Duodenal mucosa (tissue), 2 donors: ENCODE data around the gene COTL1.
A peak's percentile ranks its signal among the peaks of the same experiment; 100 is the strongest.
"Not testable (repeated sequence)": the region's sequence is repeated elsewhere in the genome, so short reads cannot be mapped to it uniquely, and the experiment has no call there.

Experiments
- H3K27ac ChIP-seq: one replicate; pipeline ENCODE4 v1.7.0; 2013; ENCODE audit warnings: low read depth, low read length
- H3K27me3 ChIP-seq, 2 donors: one replicate each; pipeline ENCODE4 v1.7.0; 2013; ENCODE audit warnings: low read length in 2 of 2, control low read depth in 1 of 2; ENCODE audit not compliant: insufficient read depth in 2 of 2, control insufficient read depth in 1 of 2
- H3K36me3 ChIP-seq, 2 donors: one replicate each; pipeline ENCODE4 v1.7.0; 2013; ENCODE audit warnings: low read length in 2 of 2, control low read depth in 1 of 2; ENCODE audit not compliant: insufficient read depth in 2 of 2, control insufficient read depth in 1 of 2
- H3K4me1 ChIP-seq, 2 donors: one replicate each; pipeline ENCODE4 v1.7.0; 2013; ENCODE audit warnings: low read length in 2 of 2, control low read depth in 1 of 2; ENCODE audit not compliant: insufficient read depth in 2 of 2, control insufficient read depth in 1 of 2
- H3K4me3 ChIP-seq, 2 donors: one replicate each; pipeline ENCODE4 v1.7.0; 2013; ENCODE audit warnings: low read length in 2 of 2, low read depth in 1 of 2
- H3K9ac ChIP-seq, 2 donors: one replicate each; pipeline ENCODE4 v1.7.0; 2013; ENCODE audit warnings: low read length in 2 of 2, low read depth in 1 of 2
- H3K9me3 ChIP-seq, 2 donors: one replicate each; pipeline ENCODE4 v1.7.0; 2013; ENCODE audit warnings: low read length in 2 of 2, control low read depth in 1 of 2; ENCODE audit not compliant: control insufficient read depth in 1 of 2

The COTL1 gene

GRCh38 chr16:84526794-84527531, 90.9 kb downstream of the COTL1 start:
- no peak overlapping the region for H3K4me3 ChIP-seq
- H3K4me1 ChIP-seq = peaks cover 0 to 24% of the 10 kb centered on the region in 2 donors
- H3K9ac ChIP-seq = no peak overlapping the region
- H3K27ac ChIP-seq = peak overlapping the region; percentile 17
- peaks cover 0 to 7% of the 10 kb centered on the region in 2 donors for H3K9me3 ChIP-seq
- H3K36me3 ChIP-seq = no peaks in the 10 kb centered on the region
- H3K27me3 ChIP-seq = no peaks in the 10 kb centered on the region

- not testable (repeated sequence) for H3K36me3 ChIP-seq, H3K4me3 ChIP-seq, H3K9ac ChIP-seq, H3K27ac ChIP-seq, H3K9me3 ChIP-seq, H3K27me3 ChIP-seq
- H3K4me1 ChIP-seq = peaks cover 0 to 18% of the 10 kb centered on the region in 2 donors
Measured at GRCh38 chr16:84524941-84525581, 92.8 kb downstream of the COTL1 start.

GRCh38 chr16:84524346-84524920, 93.4 kb downstream of the COTL1 start:
- Histone ChIP-seq H3K9me3 (no peaks in the 10 kb centered on the region), H3K9ac (no peak overlapping the region), H3K4me3 (no peak overlapping the region), H3K27ac (no peak overlapping the region), H3K27me3 (no peaks in the 10 kb centered on the region), H3K4me1 (peaks cover under 1 to 22% of the 10 kb centered on the region in 2 donors), H3K36me3 (no peaks in the 10 kb centered on the region)

- Histone ChIP-seq H3K27me3 (no peaks in the 10 kb centered on the region), H3K36me3 (no peaks in the 10 kb centered on the region), H3K9me3 (no peaks in the 10 kb centered on the region), H3K4me1 (peaks cover 10 to 12% of the 10 kb centered on the region in 2 donors), H3K4me3 (no peak overlapping the region), H3K9ac (no peak overlapping the region), H3K27ac (no peak overlapping the region)
Measured at GRCh38 chr16:84521497-84521770, 96.4 kb downstream of the COTL1 start.

GRCh38 chr16:84520725-84521496, 97.0 kb downstream of the COTL1 start:
- H3K4me3 ChIP-seq = no peak overlapping the region
- peaks cover 10% of the 10 kb centered on the region in 2 donors for H3K4me1 ChIP-seq
- no peak overlapping the region for H3K9ac ChIP-seq
- no peak overlapping the region for H3K27ac ChIP-seq
- H3K9me3 ChIP-seq = no peaks in the 10 kb centered on the region
- no peaks in the 10 kb centered on the region for H3K27me3 ChIP-seq
- no peaks in the 10 kb centered on the region for H3K36me3 ChIP-seq

- Histone ChIP-seq H3K27ac (no peak overlapping the region), H3K4me3 (no peak overlapping the region), H3K9me3 (no peaks in the 10 kb centered on the region), H3K36me3 (no peaks in the 10 kb centered on the region), H3K27me3 (no peaks in the 10 kb centered on the region), H3K4me1 (peaks cover 10 to 15% of the 10 kb centered on the region in 2 donors), H3K9ac (no peak overlapping the region)
Measured at GRCh38 chr16:84519855-84520254, 98.0 kb downstream of the COTL1 start.

GRCh38 chr16:84518804-84519341, 99.0 kb downstream of the COTL1 start:
- no peaks in the 10 kb centered on the region for H3K27me3 ChIP-seq
- H3K9ac ChIP-seq = no peak overlapping the region
- no peaks in the 10 kb centered on the region for H3K9me3 ChIP-seq
- H3K36me3 ChIP-seq = no peaks in the 10 kb centered on the region
- H3K4me1 ChIP-seq = peaks cover 14 to 20% of the 10 kb centered on the region in 2 donors
- peak overlapping the region in 1 of 2 donors; percentile 5 for H3K4me3 ChIP-seq
- no peak overlapping the region for H3K27ac ChIP-seq

GRCh38 chr16:84518220-84518619, 99.7 kb downstream of the COTL1 start:
- not testable (repeated sequence) for H3K9ac ChIP-seq, H3K9me3 ChIP-seq, H3K4me3 ChIP-seq, H3K27me3 ChIP-seq, H3K27ac ChIP-seq, H3K36me3 ChIP-seq
- peaks cover 14 to 24% of the 10 kb centered on the region in 2 donors for H3K4me1 ChIP-seq

GRCh38 chr16:84517366-84517765, 100.5 kb downstream of the COTL1 start:
- no peak overlapping the region for H3K9ac ChIP-seq
- H3K4me1 ChIP-seq = peaks cover 14 to 24% of the 10 kb centered on the region in 2 donors
- H3K27me3 ChIP-seq = no peaks in the 10 kb centered on the region
- H3K9me3 ChIP-seq = no peaks in the 10 kb centered on the region
- H3K36me3 ChIP-seq = no peaks in the 10 kb centered on the region
- no peak overlapping the region for H3K4me3 ChIP-seq
- no peak overlapping the region for H3K27ac ChIP-seq
